CD4-positive, alpha-beta T cell treated with Interleukin-4 for 1 hour (primary cell): ENCODE measurements around the gene RAD51B.

Experiments
- DNase-seq, 2 donors: peaks; one replicate each; pipeline ENCODE4 v3.0.0-alpha.2; 2020 to 2022

The RAD51B gene

GRCh38 chr14:68238976-68239375 is 419.4 kb downstream of the RAD51B start:
- no peak for DNase-seq

- no peak for DNase-seq
Observed at GRCh38 chr14:68239988-68240771, 420.6 kb downstream of the RAD51B start.

DNA sequence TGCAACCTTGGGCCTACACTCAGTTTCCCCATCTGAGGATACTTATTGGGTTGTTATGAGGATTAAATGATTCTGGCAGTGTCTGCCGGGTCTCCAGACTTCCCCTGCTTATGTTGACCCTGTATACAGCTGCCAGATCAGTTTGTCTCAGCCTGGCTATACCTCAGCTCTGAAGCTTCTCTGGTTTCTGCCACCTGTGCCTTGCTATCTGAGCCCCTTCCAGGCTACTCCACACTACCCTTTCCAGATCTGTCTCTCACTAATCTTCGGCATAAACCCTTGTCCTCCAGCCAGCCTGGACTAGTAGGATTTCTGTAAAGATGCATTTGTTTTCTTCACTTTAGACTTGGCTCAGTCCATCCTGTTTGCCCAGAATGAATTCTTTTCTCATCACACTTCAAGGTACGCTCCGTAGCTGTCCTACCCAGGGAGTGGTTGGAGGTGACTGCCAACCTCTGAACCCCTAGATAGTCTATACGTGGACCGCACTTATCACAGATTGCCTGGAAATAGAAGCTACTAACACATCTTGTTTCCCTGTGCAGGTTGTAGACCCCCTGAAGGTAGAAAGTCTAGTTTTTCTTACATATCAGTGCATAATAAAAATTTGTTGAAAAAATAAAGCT is 422.4 kb downstream of the RAD51B start:
- DNase-seq: no peak

DNA sequence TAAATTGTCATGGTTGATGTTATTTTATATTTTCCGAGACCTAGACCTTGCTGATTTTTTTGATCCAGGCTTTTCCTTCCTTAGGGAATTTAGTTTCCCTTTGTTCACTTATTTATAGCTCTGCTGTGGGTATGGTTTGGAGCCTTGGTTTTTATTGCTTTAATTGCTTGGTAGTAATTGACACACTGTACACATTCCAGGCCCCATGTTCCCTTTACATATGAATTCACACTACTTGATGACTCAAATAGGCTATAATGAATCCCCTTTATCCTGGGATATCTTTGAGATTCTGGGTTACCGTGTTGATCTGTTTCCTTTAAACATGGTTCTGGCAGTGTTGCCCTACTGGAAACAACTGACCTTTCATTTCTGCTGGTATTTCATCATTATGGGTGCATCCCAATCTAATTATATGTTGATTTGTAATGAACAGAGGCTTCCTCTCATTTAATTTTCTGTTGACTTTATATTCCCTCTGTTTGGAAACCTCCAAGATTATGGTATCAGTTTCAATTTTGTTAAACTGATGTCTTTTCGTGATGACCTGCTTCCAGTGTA is 424.0 kb downstream of the RAD51B start:
- no peak for DNase-seq

GRCh38 chr14:68244262-68244980 is 424.8 kb downstream of the RAD51B start:
- no peak for DNase-seq

- no peak for DNase-seq
Observed at GRCh38 chr14:68245146-68246073, 425.8 kb downstream of the RAD51B start.

DNA sequence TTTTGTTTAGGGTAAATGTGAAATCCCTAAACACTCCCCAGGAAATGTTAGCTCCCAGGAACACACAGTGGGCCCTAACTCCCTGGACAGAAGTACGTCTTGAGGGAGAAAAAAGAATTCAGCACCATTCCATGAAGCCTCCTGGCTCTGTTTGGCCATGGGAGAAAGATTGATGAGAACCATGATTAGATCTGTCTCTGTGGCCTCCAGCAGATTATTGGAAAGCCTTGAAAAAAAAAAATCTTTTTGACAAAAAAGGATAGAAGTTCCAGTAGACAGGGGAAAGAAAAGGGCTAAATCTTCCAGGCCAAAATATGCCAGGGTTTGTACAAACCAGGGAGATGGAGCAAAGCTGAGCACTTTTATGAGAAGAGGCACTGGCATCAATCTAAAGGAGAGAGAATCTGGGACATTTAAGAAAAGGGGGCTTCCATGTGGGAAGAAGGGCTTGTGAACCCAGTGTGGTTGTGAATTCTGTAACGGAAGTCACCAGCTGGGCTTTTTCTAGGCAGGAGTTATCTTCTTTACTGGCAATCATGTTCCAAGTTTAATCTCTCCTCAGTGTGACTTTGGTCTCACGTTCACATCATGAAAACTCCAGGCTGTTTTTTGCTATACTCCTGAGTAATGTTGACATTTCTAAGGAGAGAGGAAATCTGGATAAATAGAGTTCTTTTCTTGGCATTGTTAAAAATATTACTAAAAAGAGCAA is 426.7 kb downstream of the RAD51B start:
- DNase-seq: no peak

DNA sequence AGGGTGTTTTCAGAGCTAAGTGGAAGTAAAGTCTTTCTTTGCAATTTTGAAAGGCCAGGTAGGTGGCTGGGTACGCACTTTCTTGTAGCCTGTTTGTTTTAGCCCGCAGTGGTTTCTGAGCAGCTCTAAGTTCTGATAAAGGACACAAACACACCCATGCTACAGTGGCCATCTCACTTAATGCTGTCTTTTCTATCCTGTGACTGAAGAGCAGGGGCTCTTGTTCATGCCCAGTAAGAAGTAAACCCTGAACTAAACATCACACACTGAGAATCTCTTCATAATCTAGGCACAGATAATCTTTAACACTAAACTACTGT is 427.2 kb downstream of the RAD51B start:
- no peak for DNase-seq

GRCh38 chr14:68247274-68247673 is 427.7 kb downstream of the RAD51B start:
- no peak for DNase-seq

DNA sequence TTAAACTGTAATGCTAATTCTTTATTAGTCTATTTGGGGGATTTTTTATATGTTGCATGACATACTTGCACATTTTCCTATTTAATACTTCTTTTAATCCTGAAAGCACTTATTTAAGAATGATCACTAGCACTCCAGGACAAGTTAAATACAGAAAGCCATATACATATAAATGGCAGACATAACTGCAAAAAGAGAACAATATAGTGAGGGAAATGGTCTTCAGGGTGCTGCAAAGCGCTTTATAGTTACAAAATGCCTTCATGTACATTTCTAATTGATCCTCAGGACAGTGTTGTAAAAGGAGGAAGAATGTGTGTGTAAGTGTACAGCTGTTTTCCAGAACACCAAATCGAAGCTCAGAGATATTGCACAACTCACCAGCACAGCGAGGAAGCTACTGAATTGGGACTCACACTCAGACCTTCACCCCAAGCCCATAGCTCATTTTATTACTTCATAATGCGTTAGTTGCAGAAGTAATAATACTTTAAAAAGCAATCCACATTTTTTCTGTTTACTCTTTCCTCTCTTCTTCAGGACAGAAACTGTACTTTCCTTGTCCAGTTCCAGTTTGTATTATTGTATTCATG is 428.2 kb downstream of the RAD51B start:
- DNase-seq: no peak

DNA sequence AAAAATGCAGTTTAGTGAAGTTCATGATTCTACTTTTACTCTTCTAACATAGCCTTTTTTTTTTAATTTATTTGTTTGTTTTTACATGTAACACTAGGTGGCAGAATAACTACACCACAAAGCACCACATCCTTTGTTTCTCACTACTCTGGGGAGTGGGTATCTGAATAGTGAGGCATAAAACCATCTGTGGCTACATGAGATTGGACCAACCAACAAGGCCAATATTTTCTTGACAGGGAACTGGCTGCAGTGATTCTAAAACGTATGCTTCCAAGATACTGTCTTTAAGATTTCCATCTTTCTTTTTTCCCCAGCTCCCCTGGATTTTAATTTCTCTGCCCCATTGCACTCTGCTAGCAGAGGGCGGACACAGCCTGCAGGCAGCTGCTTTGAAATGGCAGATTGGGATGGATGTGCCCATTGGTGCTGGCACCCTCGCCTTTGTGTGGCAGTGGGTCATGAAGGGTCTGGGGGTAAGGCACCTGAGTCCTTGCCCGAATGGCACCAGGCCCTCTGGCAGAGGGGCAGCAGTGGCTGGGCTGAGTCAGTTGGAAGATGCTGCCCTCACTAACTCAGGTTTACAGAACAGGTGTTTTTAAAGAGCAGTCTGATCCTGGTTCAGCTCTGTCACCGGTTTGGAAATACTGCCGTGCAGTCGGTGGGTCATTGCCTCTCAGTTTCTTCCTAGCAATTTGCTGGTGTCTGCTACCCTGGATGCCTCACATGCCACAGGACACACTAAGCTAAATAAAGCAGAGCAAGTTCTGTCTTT is 429.1 kb downstream of the RAD51B start:
- DNase-seq: peak; percentile 30 to 73

DNA sequence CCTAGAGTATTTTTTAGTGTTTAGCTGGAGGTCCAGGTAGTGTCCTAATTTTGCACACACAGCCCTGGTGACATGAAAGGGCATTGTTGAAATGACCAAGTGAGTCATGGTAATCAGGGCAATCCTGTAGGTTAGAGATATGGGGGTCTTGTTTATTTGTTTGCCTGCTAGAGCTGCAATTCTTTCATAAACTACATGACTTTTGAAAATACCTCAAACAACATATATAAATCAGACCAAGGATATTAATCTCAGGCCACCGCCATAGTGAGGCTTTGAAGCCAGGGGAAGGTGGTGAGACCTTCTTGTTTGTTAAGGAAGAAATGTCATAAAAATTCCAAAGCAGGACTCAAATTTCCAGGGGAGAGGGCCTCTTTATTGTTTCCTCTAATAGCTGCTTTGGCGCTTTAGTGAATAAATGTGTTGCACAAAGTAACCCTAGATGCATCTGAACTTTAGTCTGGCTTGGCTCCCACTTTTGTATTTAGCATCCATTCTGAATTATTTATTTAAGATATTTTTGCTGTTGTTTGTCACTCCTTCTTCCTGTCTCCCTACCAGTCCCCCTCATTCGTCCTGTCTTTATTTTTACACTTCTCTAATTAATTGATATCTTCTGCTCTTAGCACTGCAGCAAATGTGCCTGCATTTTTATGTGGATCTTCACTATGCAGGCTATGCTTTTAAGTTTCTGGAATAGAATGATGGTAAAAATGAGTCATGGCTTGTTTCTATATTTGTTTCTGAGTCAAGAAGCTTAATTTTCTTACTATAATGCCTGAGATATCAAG is 430.3 kb downstream of the RAD51B start:
- no peak for DNase-seq

GRCh38 chr14:68250927-68251768 is 431.6 kb downstream of the RAD51B start:
- DNase-seq: peak in 1 of 2 donors; percentile 39

GRCh38 chr14:68251769-68252100 is 432.2 kb downstream of the RAD51B start:
- DNase-seq: no peak

DNA sequence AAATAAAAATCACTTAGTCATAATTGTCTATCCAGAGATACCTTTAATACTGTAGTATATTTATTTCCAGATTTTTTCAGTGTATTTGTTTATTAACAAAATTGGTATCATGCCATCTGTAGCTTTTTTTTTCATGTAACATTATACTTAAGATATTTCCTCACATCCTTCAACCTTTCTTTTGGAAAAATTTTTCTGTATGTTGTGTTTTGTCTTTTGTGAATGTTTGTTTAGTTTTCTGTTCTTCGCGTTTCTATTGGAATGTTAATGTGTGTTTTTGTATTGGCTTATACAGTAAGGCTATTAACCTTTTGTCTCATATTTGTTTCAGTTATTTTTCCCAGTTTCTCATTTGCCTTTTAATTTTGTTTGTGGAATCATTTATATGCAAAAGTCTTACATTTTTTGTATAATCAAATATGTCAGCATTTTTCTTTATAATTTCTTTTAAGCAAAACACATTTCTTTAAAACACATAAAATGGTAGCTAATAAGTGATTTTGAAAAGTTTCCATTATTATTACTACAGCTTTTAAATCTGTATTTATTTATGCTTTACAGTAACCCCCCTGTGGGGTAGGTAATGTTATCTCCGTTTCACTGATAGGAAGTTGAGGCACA is 433.7 kb downstream of the RAD51B start:
- DNase-seq: no peak

- no peak for DNase-seq
Observed at GRCh38 chr14:68253878-68254528, 434.4 kb downstream of the RAD51B start.

DNA sequence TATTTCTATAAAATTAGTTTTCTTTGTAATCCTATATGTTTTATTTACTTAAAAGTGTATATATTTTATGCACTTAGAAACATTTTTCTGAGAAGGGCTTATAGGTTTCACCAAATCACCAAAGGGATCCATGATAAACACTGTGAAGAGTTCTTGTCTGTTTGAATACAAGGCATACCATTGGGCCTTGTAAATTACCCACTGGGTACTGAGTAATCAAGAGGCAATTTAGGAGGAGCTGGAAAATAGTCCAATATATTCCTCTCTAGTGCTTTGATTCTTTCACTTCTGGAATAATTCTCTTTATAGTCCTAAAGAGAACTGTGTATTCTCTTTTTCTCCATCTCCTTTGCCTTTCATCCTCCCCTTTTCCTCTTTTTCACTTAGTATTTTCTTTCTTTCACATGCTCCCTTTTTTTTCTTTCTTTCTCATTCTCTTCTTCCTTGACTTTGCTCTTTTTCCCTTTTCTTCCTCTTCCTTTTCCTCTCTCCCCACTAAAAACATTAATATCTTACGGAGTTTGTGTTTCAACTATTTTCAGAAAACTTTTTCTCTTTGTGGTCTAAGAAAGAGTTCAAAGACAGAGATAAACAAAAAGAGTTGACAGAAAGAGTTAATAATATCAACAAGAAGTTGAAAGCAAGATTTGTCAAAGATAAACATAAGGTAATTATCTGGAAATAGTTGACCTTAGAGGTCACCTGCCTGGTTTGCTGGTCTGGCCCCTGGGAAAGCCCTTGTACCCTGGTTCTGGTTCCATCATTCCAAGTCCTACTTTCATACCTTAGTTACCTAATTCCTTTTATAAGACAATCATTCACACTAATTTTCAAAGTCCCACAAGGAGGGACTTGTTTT is 435.3 kb downstream of the RAD51B start:
- DNase-seq: no peak
